ENCODE measurements around the gene ARID3C. TPM values are rescaled to one million over a fixed set of nuclear protein-coding genes. Genes with fewer than 3 reads are reported as not detected.

Gene ARID3C
- total and polyA plus RNA-seq, 2 donors (not counting 3 experiments of a cell fraction or from before 2014, with no cell fraction given) = not detected

GRCh38 chr9:34591248-34591916 is 37.5 kb downstream of the ARID3C start:
- TF ChIP-seq EZH2 (IDR thresholded peaks at IDR 0.05; ENCODE audit: borderline replicate concordance, low read depth, low read length, severe bottlenecking) (peak; percentile 83), POLR2AphosphoS5 (IDR thresholded peaks at IDR 0.05; ENCODE audit: insufficient read depth, low read depth, low read length) (no peak), POLR2A (IDR thresholded peaks at IDR 0.05; ENCODE audit: low read depth, low read length) (no peak)
- TF ChIP-seq, protein P1, sequence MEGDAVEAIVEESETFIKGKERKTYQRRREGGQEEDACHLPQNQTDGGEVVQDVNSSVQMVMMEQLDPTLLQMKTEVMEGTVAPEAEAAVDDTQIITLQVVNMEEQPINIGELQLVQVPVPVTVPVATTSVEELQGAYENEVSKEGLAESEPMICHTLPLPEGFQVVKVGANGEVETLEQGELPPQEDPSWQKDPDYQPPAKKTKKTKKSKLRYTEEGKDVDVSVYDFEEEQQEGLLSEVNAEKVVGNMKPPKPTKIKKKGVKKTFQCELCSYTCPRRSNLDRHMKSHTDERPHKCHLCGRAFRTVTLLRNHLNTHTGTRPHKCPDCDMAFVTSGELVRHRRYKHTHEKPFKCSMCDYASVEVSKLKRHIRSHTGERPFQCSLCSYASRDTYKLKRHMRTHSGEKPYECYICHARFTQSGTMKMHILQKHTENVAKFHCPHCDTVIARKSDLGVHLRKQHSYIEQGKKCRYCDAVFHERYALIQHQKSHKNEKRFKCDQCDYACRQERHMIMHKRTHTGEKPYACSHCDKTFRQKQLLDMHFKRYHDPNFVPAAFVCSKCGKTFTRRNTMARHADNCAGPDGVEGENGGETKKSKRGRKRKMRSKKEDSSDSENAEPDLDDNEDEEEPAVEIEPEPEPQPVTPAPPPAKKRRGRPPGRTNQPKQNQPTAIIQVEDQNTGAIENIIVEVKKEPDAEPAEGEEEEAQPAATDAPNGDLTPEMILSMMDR (IDR thresholded peaks at IDR 0.05; ENCODE audit: extremely low read depth in 1 of 2, insufficient read depth in 1 of 2, low read depth in 1 of 2, low read length in 2 of 2) = peak; percentile 88 to 99
- H3K4me3 ChIP-seq (replicated peaks in 1 of 3; ENCODE audit: insufficient read depth in 1 of 3, low read depth in 1 of 3, low read length in 3 of 3) = no peak overlapping the region
- H3K27ac ChIP-seq (ENCODE audit: insufficient read depth, low read depth, low read length) = no peak overlapping the region
- ChIA-PET POLR2A (no interaction called here), CTCF (interaction anchor here (0.6 to 5.1 kb wide), 57 partner anchors 9 to 259 kb away, joined by 3 to 326 read pairs (median 5); partner anchors contain the start of genes DCTN3, ENHO, FAM219A and MYORG)
- intact Hi-C loops (cut with micrococcal nuclease) (loop anchor here (1.0 to 2.0 kb wide), 2 partner anchors 43 to 187 kb away; no protein-coding TSS in a partner anchor), dilution Hi-C loops (cut with MboI; ENCODE audit: extremely low pct_ligation_motif_present, low sequenced_read_pairs) (no loop called here)
- no peak overlapping the region for H3K4me2 ChIP-seq (ENCODE audit: insufficient read depth, low read length)
- BruUV-seq (replicated peaks) = no TSS peak
- peaks cover 66 to 75% of the 10 kb centered on the region in 2 experiments for H3K27me3 ChIP-seq (ENCODE audit: control insufficient read depth in 2 of 2, insufficient read depth in 2 of 2, low read length in 2 of 2)
- H3K79me2 ChIP-seq (ENCODE audit: control insufficient read depth, insufficient read depth, low read length) = no peaks in the 10 kb centered on the region
- no peaks in the 10 kb centered on the region for H3K36me3 ChIP-seq (ENCODE audit: control insufficient read depth in 2 of 2, extremely low read depth in 1 of 2, insufficient read depth in 2 of 2, low read length in 2 of 2)
- no peaks in the 10 kb centered on the region for H4K20me1 ChIP-seq (replicated peaks; ENCODE audit: control insufficient read depth, extremely low read depth, insufficient read depth, low read length)
- no peaks in the 10 kb centered on the region for H3K9me3 ChIP-seq (replicated peaks; ENCODE audit: control insufficient read depth, insufficient read depth, low read length)
- no peak overlapping the region for H2AFZ ChIP-seq (ENCODE audit: low read depth, low read length)
- no peaks in the 10 kb centered on the region for H3K4me1 ChIP-seq (ENCODE audit: control insufficient read depth, extremely low read depth, insufficient read depth, low read length)
- FAIRE-seq (peak; percentile 95), DNase-seq (ENCODE audit: low read depth, low spot score) (peak; percentile 70)
- no peak overlapping the region for H3K9ac ChIP-seq (replicated peaks; ENCODE audit: extremely low read depth, insufficient read depth, low read length)
- no peaks in the 10 kb centered on the region for H3K9me1 ChIP-seq (replicated peaks; ENCODE audit: control insufficient read depth, extremely low read depth, insufficient read depth, low read length)

All from endothelial cell of umbilical vein (primary cell).